ENCODE measurements around the gene FURIN. TPM values are rescaled to one million over a fixed set of nuclear protein-coding genes. Genes with fewer than 3 reads are reported as not detected.

Gene FURIN
- total and polyA plus RNA-seq, 9 of the 15 experiments (the other 6 are each of a cell fraction or from before 2014, with no cell fraction given), result 0.92 to 99.9 (median 34.8) TPM

GRCh38 chr15:90839187-90840071 is 29.0 kb upstream of the FURIN start:
- DNase-seq (ENCODE audit: extremely low read depth in 1 of 4, low spot score in 3 of 4) (no peak), ATAC-seq (no peak), FAIRE-seq (no peak)
- BruUV-seq (replicated peaks), result no TSS peak
- 66% methylated on average over 19 of the region's 19 CpGs for WGBS (ENCODE audit: insufficient coverage, low coverage, missing lambda C conversion rate)
- peak overlapping the region; percentile 10 to 72; a peak in 3 of 4 replicates for H3K9ac ChIP-seq (ENCODE audit: insufficient read depth in 1 of 2, low read depth in 2 of 2, low read length in 2 of 2)
- no peaks in the 10 kb centered on the region for H3K9me3 ChIP-seq (replicated peaks; ENCODE audit: control insufficient read depth, insufficient read depth, low read depth, low read length)
- in situ Hi-C loops (cut with MboI), result no loop called here
- TF ChIP-seq ZC3H4 (CRISPR knock-in tag; IDR thresholded peaks at IDR 0.05; ENCODE audit: borderline replicate concordance), result 0 out of 2 replicates have a peak, but pooled peaks have one; percentile 56
- TF ChIP-seq HES1 (IDR thresholded peaks at IDR 0.05; ENCODE audit: low read depth), result no peak
- TF ChIP-seq ARHGAP35 (IDR thresholded peaks at IDR 0.05; ENCODE audit: partially characterized antibody), result peak; percentile 53
- TF ChIP-seq ZNF197 (CRISPR knock-in tag; IDR thresholded peaks at IDR 0.05; ENCODE audit: low read depth), result no peak
- no peak for TF ChIP-seq ARID3B (CRISPR knock-in tag; IDR thresholded peaks at IDR 0.05; ENCODE audit: borderline replicate concordance)
- no peak overlapping the region for H3K4me2 ChIP-seq (ENCODE audit: insufficient read depth, low read length)
- H2AFZ ChIP-seq (ENCODE audit: low read depth, low read length), result 0 out of 2 replicates have a peak overlapping the region, but pooled peaks have one; percentile 35
- peak overlapping the region; percentile 88; the same call in 2 of the 3 replicates for H3K27ac ChIP-seq (ENCODE audit: extremely low read depth, low read depth, low read length)
- no peaks in the 10 kb centered on the region for H3K79me2 ChIP-seq (ENCODE audit: control insufficient read depth, insufficient read depth, low read length)
- CTCF ChIA-PET (ENCODE audit: low intra/inter-chr PET ratio), result no interaction called here
- H3K4me3 ChIP-seq, result no peak overlapping the region
- intact Hi-C loops (cut with micrococcal nuclease), result loop anchor here (2.0 kb wide), 1 partner anchor 61 kb away; no protein-coding TSS in a partner anchor
- no peaks in the 10 kb centered on the region for H3K36me3 ChIP-seq (ENCODE audit: control insufficient read depth, insufficient read depth, low read length)
- POLR2A ChIA-PET, result interaction anchor here (0.8 to 1.2 kb wide), 4 partner anchors 16 to 38 kb away, joined by 3 to 4 read pairs (median 3); partner anchors contain the start of gene FURIN
- H3K9me1 ChIP-seq (ENCODE audit: control insufficient read depth, insufficient read depth, low read length), result no peaks in the 10 kb centered on the region
- peaks cover 59 to 68% of the 10 kb centered on the region in 2 experiments for H3K4me1 ChIP-seq (replicated peaks in 1 of 2; ENCODE audit: control insufficient read depth in 2 of 2, insufficient read depth in 2 of 2, low read length in 2 of 2)
- H3K27me3 ChIP-seq (ENCODE audit: control insufficient read depth in 2 of 2, insufficient read depth in 2 of 2, low read length in 2 of 2), result no peaks in the 10 kb centered on the region
- no peaks in the 10 kb centered on the region for H4K20me1 ChIP-seq (replicated peaks; ENCODE audit: control insufficient read depth, insufficient read depth, low read length)

Data from K562 (cell line).